ENCODE data around the gene NLRP10.

- TF ChIP-seq, protein P1, sequence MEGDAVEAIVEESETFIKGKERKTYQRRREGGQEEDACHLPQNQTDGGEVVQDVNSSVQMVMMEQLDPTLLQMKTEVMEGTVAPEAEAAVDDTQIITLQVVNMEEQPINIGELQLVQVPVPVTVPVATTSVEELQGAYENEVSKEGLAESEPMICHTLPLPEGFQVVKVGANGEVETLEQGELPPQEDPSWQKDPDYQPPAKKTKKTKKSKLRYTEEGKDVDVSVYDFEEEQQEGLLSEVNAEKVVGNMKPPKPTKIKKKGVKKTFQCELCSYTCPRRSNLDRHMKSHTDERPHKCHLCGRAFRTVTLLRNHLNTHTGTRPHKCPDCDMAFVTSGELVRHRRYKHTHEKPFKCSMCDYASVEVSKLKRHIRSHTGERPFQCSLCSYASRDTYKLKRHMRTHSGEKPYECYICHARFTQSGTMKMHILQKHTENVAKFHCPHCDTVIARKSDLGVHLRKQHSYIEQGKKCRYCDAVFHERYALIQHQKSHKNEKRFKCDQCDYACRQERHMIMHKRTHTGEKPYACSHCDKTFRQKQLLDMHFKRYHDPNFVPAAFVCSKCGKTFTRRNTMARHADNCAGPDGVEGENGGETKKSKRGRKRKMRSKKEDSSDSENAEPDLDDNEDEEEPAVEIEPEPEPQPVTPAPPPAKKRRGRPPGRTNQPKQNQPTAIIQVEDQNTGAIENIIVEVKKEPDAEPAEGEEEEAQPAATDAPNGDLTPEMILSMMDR (IDR thresholded peaks at IDR 0.05) = no peak
- no peak for TF ChIP-seq POLR2A (IDR thresholded peaks at IDR 0.05)
These were observed 17.4 kb upstream of the NLRP10 start for GRCh38 chr11:7982582-7983119.
